ENCODE results near the gene FCRL5.

Gene FCRL5

DNA sequence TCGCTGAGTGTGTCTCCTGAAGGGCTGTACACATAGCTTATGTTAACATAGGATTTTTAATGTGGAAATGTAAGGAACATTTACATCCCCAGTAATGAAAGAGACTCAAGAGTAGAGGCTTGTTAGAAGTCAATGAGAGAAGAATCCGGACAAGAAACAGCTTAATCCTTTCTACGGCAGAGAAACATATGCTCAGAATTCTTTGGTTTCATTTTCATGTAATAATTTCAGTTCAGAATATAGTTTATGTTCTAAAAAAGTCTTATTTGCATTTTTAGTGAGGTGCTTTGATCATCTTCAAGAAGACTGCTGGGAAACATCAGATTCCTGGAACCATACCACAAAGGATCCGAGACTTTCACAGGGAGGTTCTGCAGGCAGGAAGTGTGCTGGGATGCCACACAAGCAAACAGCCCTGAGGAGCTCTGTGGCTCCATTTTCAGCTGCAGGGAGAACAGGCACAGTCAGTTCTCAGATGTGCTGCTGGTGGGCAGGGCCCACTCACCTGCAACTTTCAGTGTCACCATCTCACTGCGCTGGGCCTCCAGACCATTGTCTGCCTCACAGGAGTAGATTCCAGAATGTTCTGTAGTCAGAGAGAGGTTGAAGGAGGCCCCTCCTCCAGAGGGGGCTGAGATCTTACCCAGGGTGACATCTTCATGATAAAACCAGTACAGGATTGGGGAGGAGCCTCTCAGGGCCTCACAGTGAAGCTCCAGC, 28.4 kb downstream of the FCRL5 start:
- no peak for DNase-seq

GRCh38 chr1:157521056-157521455, 31.3 kb downstream of the FCRL5 start:
- DNase-seq = no peak

DNA sequence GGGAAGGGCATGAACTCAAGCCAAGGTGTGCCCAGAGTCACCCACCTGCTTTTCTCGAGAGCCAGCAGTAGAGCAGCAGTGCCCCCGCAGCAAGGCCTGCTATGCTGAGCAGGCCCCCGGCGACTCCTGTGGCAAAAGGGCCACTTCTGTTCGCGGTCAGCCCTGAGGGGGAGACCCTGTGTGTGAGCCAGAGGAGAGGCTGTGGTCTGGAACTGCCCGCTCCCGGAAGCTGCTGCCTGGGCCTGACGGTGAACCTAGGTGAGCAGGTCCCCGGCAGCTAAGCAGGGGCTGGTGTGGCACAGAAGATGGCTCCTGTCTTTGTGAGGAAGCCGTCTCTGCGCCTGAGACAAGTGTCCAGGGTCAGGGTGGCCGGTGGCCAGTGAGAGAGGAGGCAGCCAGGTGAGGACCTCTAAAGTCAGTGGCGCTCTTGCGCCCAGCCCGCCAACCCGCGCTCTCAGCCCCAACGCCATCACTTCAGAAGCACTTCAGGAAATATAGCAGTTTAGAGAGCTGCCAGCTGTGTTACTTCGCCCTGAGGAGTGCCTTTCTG, 31.9 kb downstream of the FCRL5 start:
- no peak for DNase-seq

DNA sequence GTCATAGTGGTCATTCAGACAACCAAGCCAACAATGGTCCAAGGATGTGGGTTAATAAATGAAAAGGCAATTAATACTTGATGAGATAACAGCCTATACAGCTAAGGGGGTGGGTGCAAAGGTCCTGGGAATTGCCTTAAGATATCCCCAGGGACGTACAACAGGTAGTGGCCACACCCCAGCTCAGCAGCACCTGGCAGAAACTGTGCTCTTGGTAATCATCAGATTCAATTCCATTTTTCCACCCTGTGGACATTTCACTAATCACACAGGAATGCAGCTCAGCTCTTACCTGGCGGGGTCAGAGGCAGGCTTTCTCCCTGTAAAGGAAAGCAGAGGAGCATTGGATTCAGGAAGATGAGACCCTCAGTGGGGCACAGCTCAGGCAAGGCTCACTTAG, 32.9 kb downstream of the FCRL5 start:
- no peak for DNase-seq

DNA sequence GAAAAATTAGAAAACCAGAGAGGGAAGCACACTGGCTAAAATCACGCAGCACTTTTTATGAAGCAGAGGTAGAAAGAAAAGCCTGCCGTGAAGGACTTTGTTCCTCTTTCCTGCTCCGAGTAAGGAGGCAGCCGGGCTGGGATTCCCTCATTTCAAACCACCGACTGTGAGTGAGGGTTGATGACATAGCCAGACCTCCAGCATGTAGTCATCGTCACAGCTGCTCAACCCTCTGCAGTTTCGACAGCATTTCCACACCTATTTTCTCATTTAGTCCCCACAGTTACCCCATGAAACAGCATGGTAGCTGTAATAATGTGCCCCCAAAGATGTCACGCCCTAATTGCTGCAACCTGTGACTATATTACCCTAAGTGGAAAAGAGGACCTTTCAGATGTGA, 35.3 kb downstream of the FCRL5 start:
- no peak for DNase-seq

GRCh38 chr1:157515709-157516108, 36.6 kb downstream of the FCRL5 start:
- DNase-seq = no peak

DNA sequence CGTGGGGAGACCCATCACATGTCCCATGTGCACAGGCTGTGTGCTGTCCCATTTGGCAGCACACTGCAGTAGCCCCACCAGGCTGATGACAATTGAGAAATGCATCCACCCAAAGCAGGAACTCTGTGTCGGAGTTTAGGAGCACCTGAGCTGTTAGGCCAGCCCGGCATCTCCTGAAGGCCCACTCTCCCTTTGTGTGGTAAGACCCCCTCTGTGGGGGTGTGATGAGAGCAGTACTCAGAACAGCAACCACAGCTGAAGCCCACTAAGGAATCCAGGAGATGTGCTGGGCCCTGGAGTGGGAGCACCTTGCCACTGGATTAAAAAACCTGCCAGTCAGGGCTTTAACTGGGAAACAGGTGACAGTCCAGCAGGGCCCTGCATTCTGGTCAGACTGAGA, 37.2 kb downstream of the FCRL5 start:
- DNase-seq = no peak

- no peak for DNase-seq
These were observed 40.0 kb downstream of the FCRL5 start for GRCh38 chr1:157512036-157512969.

DNA sequence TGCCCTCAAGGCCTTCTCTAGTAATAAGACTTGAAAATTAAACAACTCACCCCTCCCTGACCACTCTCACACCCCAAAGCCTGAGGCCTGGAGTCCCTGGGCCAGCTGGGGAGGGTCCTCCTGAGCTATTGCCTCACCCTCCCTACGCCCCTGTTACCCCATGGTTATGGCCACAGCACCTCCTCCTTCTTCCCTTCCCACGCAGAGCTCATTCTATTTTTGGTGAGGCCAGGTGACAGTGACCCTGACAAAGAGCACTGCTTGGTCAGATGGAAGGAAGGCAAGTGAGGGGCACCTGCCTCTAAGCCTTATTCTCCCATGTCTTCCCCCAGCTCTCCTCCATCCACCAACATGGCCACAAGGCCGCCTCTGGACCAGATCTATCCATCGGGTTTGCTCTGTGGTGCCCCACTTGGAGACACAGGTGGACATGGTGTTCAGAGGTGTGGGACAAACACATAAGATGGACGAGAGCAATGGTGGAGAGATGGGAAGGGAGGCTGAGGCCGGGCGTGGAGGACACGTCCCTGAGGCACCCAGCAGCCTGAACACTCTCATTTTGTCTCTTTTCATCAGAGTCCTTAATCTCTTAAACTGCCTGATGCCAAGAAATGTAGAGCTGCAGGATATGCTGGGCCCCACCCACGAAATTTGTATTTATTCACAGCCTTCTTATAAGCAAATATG, 42.6 kb downstream of the FCRL5 start:
- no peak for DNase-seq

DNA sequence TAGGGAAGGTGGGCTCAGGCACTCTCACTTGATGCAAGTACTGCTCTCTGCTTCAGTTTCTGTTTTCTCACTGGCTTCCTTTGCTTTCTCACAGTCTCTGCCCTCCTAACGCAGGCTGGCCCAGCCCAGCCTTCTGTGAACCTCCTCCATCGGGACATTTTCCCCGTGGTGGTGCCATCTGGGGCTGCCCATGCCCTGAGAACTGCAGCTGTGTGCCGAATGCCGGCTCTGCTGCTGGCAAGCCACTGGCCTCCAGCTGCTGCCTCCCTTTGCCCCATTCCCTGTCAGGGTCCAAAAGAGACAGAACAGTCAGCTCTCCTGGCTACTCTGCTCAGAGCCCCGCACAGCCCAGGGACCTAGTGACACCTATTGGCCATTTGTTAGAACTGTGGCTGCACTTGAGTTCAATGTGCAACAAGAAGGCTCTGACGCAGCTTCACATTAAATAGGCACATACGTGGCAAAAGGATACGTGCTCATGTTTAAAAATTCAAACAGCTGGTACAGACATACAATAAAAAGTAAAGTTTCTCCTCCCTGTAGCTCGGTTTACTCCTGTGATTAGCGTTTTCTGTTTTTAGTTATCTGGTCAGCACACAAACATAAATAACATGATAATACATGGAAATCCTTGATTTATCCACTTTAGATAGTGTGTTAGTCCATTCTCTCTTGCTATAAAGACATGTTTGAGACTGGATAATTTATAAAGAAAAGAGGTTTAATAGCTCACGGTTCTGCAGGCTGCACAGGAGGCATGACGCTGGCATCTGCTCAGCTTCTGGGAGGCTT, 46.6 kb downstream of the FCRL5 start:
- no peak for DNase-seq

GRCh38 chr1:157504646-157505045, 47.7 kb downstream of the FCRL5 start:
- no peak for DNase-seq

- no peak for DNase-seq
These were observed 52.8 kb downstream of the FCRL5 start for GRCh38 chr1:157499521-157499920.

DNA sequence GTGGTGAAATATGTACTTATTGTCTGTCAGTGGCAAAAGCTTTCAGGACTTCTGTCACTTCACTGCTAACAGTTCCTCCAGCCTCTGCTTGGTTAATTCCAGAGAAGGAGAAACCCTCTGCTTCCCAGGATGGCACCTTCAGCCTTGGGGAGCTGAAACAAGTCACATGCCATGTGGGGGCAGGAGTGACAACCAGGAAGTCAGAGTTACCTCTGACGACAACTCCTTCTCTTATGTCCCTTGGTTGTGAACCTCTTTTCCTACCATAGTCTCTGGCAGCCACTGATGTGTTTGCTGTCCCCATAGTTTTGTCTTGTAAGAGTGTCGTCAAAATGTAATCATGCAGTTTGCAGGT, 53.6 kb downstream of the FCRL5 start:
- DNase-seq = no peak

- no peak for DNase-seq
These were observed 54.2 kb downstream of the FCRL5 start for GRCh38 chr1:157497987-157498735.

DNA sequence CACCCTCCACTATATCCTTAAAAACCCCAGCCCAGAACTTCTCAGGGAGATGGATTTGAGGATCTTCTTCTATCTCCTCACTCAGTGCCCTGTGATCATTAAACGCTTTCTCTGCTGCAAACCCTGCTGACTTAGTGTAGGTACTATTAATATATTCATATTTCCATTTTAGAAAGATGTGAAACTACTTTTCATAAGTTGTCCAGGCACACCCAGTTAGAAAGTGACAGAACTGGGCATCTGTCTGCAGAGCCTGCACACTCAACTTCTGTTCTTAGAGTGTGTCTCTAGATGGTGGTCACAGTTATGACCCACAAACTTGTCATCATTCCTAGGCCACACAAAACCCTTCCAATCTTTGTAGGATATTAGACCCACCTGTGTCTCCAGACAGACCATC, 55.0 kb downstream of the FCRL5 start:
- DNase-seq = no peak

- DNase-seq = peak; percentile 5
These were observed 56.2 kb downstream of the FCRL5 start for GRCh38 chr1:157496121-157496526.

- DNase-seq = no peak
These were observed 57.0 kb downstream of the FCRL5 start for GRCh38 chr1:157495285-157495684.

DNA sequence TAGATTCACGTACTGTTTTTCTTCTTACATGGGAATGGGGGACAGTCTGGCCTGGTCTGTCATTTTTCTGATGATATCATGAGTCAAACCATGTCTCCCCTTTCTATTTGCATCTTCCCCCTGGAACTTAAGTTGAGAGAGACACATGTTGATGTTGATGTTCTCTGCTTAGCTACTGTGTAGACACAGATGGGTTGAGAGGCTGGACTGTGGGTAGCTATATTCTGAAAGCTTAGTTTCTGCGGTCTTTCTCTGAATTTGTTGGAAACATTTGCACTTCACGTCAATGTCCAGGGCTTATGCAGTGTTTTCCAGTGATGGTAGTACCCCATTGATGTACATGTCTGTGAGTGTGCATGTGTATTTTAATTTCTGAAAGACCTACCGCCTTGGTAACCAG, 58.2 kb downstream of the FCRL5 start:
- DNase-seq = no peak

GRCh38 chr1:157490467-157491165, 61.7 kb downstream of the FCRL5 start:
- DNase-seq = peak; percentile 18

- DNase-seq = no peak
These were observed 64.2 kb downstream of the FCRL5 start for GRCh38 chr1:157488156-157488555.

- DNase-seq = no peak
These were observed 64.8 kb downstream of the FCRL5 start for GRCh38 chr1:157487504-157487903.

Data from T-helper 9 cell (primary cell).